Coronary artery (tissue), 2 donors: ENCODE measurements around the gene VEGFD.

Experiments
- DNase-seq: peaks from one replicate; pipeline ENCODE4 v3.0.0-alpha.2; 2017; ENCODE audit warnings: low spot score
- H3K27ac ChIP-seq, 2 donors: fragments of 200-600 bp; sonication (generic); one replicate each; pipeline ENCODE4 v1.5.1; 2016 to 2019
- H3K4me3 ChIP-seq: fragments of 200-600 bp; sonication (generic); 2 replicates; pipeline ENCODE4 v1.5.1; 2016; ENCODE audit warnings: mild to moderate bottlenecking, moderate library complexity
- CTCF ChIP-seq: fragments of 200-600 bp; sonication (generic); IDR thresholded peaks from one replicate; pipeline ENCODE4 v1.5.1; 2019; ENCODE audit warnings: antibody characterized with exemption

The VEGFD gene

GRCh38 chrX:15298780-15299179 is 85.4 kb downstream of the VEGFD start:
- no peak for DNase-seq
- TF ChIP-seq CTCF: no peak
- peak overlapping the region in 1 of 2 donors; percentile 75 for H3K27ac ChIP-seq
- H3K4me3 ChIP-seq: peak overlapping the region; percentile 36

- DNase-seq: no peak
- Histone ChIP-seq H3K4me3 (peak overlapping the region; percentile 36), H3K27ac (peak overlapping the region in 1 of 2 donors; percentile 75)
- no peak for TF ChIP-seq CTCF
These were observed 86.0 kb downstream of the VEGFD start for GRCh38 chrX:15298201-15298600.
